HG03175 (cell line): Measurements from ENCODE around the gene BANK1.
"Not testable (repeated sequence)": the region's sequence is repeated elsewhere in the genome, so short reads cannot be mapped to it uniquely, and the experiment has no call there.

Source experiments
- ATAC-seq: cut with Tn5 transposase; IDR thresholded peaks from one replicate; pipeline ENCODE4 v1.9.1; 2021; ENCODE audit warnings: mild to moderate bottlenecking, moderate library complexity; ENCODE audit not compliant: unreplicated experiment

The BANK1 gene

DNA sequence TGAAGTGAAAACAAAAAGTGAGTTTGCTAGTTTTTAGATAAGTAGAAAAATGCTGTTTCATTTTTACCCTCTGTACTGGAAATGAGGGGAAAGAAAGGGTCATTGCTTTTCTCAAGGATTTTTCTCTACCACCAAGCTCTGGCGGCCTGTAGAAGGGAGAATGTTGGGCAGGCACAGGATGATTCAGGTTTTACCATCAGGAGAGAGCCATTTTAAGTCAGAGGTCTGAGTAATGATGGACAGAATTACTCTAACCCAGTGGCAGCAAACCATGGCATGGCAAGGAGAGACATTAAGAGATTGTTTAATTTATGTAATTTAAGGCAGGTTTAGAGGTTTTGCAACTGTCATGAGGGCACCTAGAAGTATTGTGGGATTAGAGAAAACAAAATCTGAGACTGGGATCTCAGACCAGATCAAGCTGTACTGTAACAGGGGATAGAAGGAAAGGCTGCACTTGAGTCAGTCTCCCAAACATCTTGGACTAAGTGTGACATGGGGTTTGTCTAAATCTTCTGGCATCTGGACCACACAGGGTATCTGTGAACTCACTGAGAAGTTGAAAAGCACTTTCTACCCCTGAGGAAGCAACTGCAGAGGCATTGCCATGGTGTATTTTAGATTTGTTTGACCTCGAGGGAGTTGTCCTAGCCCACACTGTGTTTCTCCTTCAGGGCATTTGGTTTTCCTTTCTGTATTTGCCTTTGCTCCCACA lies 81.6 kb downstream of the BANK1 start:
- ATAC-seq: no peak

DNA sequence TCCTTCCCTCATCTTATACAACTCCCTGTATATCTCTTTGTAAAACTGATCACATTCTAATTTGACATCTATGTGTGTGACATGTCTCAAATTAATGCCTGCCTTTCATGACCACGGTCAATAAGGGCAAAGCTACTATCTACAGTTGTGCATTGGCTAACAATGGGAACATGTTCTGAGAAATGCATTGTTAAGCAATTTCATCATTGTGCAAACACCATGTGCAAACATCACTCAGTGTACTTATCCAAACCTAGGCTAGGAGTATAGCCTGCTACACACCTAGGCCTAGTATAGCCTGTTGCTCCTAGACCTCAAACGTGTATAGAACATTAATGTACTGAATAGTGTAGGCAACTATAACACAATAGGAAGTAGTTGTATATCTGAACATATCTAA lies 95.0 kb downstream of the BANK1 start:
- no peak for ATAC-seq

- no peak for ATAC-seq
These were observed 96.3 kb downstream of the BANK1 start for GRCh38 chr4:101886826-101887225.

DNA sequence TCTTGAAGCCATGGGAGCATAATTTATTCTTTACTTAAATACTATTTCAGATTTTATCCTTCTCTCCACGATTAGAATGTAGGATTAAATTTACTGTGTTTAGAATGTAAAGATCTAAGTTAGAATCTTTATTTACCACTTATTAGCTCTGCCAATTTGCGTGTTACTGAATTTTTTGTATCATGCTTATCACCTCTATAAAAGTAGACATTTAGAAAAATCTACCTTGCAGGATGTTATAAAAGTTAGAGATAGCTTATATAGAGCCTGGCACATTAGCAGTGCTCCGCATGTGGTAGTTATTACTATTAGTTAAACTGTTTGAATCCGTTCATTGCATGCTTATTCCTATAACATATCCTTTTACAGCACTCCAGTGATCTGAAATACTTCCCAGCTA lies 97.9 kb downstream of the BANK1 start:
- no peak for ATAC-seq

DNA sequence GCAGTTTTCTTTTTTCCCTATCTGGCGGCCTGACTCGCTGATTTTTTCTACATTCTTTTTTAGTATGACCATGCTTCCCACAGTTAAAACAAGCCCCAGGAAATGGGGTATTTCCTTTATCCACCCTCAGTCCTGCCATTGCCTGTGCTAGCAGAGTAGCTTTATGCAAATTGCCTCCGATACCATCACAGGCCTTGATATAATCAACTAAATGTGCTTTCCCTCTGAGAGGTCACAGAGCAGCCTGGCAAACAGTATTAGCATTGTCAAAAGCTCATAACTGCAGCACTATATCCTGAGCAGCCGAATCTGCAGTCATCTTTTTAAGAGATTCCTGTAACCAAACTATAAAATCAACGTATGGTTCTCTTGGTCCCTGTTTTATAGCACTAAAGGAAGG lies 115.0 kb downstream of the BANK1 start:
- not testable (repeated sequence) for ATAC-seq

- no peak for ATAC-seq
These were observed 120.3 kb downstream of the BANK1 start for GRCh38 chr4:101910786-101911373.

- no peak for ATAC-seq
These were observed 121.1 kb downstream of the BANK1 start for GRCh38 chr4:101911616-101912015.

GRCh38 chr4:101914761-101915160 lies 124.2 kb downstream of the BANK1 start:
- ATAC-seq: no peak

DNA sequence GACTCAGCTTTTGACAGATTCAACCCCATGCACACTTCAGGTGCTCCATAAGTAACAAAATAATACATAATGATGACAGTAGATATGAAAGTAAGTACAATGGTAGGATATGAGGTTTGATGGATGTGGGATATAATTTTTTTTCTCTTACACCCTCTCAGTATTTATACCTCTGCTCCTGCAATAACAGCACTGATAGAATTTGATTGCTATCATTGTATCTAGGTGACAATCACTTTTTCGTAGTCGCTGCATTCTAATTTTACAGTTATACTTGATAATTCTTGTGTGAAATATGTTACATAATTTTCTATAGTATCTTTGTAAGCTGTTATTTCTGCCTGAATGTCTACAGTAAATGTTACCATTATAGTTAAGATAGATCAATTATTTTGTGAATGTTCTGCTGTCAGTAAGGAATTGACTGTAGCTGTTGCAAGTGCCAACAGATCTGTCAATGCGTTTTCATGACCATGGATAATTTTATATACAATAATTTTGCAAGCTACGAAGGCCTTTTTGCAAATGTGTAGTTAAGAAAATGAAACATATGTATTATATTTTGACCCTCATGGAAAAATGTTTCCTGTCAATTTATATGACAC lies 128.9 kb downstream of the BANK1 start:
- no peak for ATAC-seq

- no peak for ATAC-seq
These were observed 130.8 kb downstream of the BANK1 start for GRCh38 chr4:101921370-101921769.

- ATAC-seq: no peak
These were observed 141.1 kb downstream of the BANK1 start for GRCh38 chr4:101931619-101932018.

GRCh38 chr4:101933855-101934254 lies 143.3 kb downstream of the BANK1 start:
- ATAC-seq: no peak

- ATAC-seq: no peak
These were observed 148.3 kb downstream of the BANK1 start for GRCh38 chr4:101938836-101939235.

DNA sequence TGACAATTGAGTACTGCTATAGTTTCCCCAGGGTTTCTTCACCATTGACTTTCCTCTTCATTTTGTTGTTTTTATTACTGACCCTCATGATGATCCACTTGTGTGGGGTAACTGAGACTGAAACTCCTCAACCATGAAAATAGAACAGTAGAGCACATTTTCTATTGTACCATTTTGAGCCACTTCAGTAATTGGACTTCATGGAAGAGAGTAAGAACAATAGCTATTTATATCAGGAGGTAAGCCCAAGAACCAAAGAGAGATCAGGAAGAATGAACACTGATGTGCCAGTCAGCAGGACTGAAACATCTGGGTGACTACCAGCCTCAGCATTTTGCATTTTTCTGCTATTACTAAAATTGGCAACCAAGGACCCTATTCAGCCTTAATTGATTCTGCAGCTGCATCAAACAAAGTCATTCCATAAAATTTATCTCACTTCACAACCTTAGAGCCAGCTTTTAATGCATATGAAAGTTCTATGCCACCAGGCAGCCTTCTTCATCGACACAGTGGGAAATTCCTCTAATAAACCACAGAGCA lies 151.4 kb downstream of the BANK1 start:
- ATAC-seq: no peak

GRCh38 chr4:101942891-101943290 lies 152.4 kb downstream of the BANK1 start:
- ATAC-seq: no peak

- no peak for ATAC-seq
These were observed 154.1 kb downstream of the BANK1 start for GRCh38 chr4:101944649-101945048.

DNA sequence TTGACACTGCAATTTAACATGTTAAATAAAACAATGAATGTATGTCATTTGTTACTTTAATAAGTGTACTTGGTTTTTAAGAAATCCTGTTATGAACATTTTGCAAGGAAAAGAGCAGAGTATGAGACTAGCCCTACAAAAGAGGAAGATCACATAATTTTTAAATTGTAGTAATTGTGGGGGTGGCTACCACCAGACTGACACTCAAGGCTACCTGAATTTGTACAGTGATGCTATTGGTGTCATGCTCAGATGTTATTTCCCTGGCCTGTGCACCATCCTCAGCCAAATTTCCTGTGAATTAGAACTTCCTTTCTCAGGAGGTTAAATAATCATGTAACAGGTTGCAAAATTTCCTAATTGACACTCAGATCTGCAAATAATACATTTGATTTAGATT lies 157.5 kb downstream of the BANK1 start:
- ATAC-seq: no peak

- no peak for ATAC-seq
These were observed 158.4 kb downstream of the BANK1 start for GRCh38 chr4:101948951-101949350.

GRCh38 chr4:101950258-101950979 lies 159.9 kb downstream of the BANK1 start:
- ATAC-seq: no peak

DNA sequence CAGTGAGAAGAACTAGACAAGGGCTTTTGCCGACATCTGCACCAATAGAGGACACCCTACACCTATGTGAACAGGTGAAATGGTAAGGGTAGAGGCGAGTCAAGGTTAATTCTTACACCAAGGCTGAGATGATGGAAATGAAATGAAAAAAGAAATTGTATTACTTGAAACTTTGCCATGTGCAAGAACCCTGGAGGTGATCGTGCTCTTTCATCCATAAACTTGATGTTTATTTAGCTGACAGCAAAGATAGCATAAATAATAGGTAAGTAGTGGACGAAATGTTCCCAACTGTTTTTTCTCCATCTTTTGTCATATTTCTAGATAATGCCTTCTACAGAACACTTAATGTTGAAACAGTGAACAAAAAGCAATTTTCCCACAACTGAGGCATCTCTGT lies 162.5 kb downstream of the BANK1 start:
- ATAC-seq: no peak

DNA sequence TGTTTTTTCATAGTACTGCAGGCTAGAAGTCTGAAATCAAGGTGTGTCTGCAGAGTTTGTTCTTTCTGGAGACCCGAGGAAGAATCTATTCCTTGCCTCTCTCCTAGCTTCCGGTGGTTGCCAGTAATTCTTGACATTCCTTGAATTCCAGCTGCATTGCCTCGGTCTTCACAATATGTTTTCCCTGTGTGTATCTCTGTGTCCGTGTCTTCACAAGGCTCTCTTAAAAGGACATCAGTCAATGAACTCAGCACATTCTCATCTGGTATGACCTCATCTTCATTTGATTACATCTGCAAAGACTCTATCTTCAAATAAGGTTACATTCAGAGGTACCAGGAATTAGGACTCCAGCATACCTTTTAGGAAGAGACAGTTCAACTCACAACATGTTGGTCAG lies 163.4 kb downstream of the BANK1 start:
- no peak for ATAC-seq

DNA sequence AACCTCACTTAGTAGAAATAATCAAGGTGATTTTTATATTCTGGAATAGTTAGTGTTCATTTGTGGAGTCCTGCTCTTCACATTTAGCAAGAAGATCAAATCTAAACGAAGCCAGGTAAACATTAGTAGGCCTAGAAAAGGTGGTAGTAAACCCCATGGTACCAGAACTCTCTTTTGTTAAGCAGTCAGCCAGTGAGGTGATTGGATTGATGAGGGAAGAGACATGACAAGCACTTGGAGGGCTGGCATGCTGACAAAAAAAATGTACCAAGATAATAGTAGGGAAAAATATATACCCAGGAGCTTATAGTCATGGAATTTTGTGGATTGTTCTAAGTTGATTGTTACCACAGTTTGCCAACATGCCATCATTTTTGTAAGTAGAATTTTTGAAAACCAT lies 163.8 kb downstream of the BANK1 start:
- ATAC-seq: no peak
